GM23248 (cell line): ENCODE measurements around the gene GLDC. TPM values are rescaled to one million over a fixed set of nuclear protein-coding genes. Genes with fewer than 3 reads are reported as not detected.
A peak's percentile ranks its signal among the peaks of the same experiment; 100 is the strongest.

ENCODE experiments used
- DNase-seq: peaks from one replicate; pipeline ENCODE4 v3.0.0-alpha.2; 2015
- H2AFZ ChIP-seq: fragments of 200-600 bp; sonication (generic); 2 replicates; pipeline ENCODE4 v1.6.1; 2016; ENCODE audit warnings: antibody characterized with exemption
- H3F3A ChIP-seq: fragments of 200-600 bp; sonication (generic); 2 replicates; pipeline ENCODE4 v1.6.1; 2016; ENCODE audit warnings: mild to moderate bottlenecking, antibody characterized with exemption, mixed run types; ENCODE audit not compliant: insufficient read depth
- H3K27ac ChIP-seq: fragments of 200-600 bp; sonication (generic); 2 replicates; pipeline ENCODE4 v1.5.1; 2016; ENCODE audit warnings: mild to moderate bottlenecking
- H3K27me3 ChIP-seq: fragments of 200-600 bp; sonication (generic); replicated peaks from 2 replicates; pipeline ENCODE4 v1.6.1; 2016; ENCODE audit warnings: mild to moderate bottlenecking; ENCODE audit not compliant: insufficient read depth
- H3K36me3 ChIP-seq: fragments of 200-600 bp; sonication (generic); 2 replicates; pipeline ENCODE4 v1.6.1; 2016; ENCODE audit warnings: low read depth, mild to moderate bottlenecking
- H3K4me1 ChIP-seq: fragments of 200-600 bp; sonication (generic); 2 replicates; pipeline ENCODE4 v1.6.1; 2016; ENCODE audit warnings: mild to moderate bottlenecking; ENCODE audit not compliant: insufficient read depth
- H3K4me2 ChIP-seq: fragments of 200-600 bp; sonication (generic); one replicate; pipeline ENCODE4 v1.6.1; 2016; ENCODE audit warnings: mild to moderate bottlenecking; ENCODE audit not compliant: unreplicated experiment
- H3K4me3 ChIP-seq: fragments of 200-600 bp; sonication (generic); 2 replicates; pipeline ENCODE4 v1.5.1; 2016; ENCODE audit warnings: mild to moderate bottlenecking
- H3K79me2 ChIP-seq: fragments of 200-600 bp; sonication (generic); 2 replicates; pipeline ENCODE4 v1.6.1; 2016; ENCODE audit warnings: mild to moderate bottlenecking; ENCODE audit not compliant: insufficient read depth
- H3K9ac ChIP-seq: fragments of 200-600 bp; sonication (generic); 2 replicates; pipeline ENCODE4 v1.6.1; 2016; ENCODE audit warnings: mild to moderate bottlenecking
- H3K9me2 ChIP-seq: fragments of 200-600 bp; sonication (generic); 2 replicates; pipeline ENCODE4 v1.6.1; 2016; ENCODE audit warnings: mixed run types, mild to moderate bottlenecking, moderate library complexity; ENCODE audit not compliant: insufficient read depth
- H3K9me3 ChIP-seq: fragments of 200-600 bp; sonication (generic); one replicate; pipeline ENCODE4 v1.6.1; 2017; ENCODE audit warnings: low read depth
- H4K20me1 ChIP-seq: fragments of 200-600 bp; sonication (generic); 2 replicates; pipeline ENCODE4 v1.6.0; 2016; ENCODE audit not compliant: insufficient read depth
- EZH2 ChIP-seq: fragments of 200-600 bp; sonication (generic); IDR thresholded peaks from 2 replicates; pipeline ENCODE4 v1.6.1; 2018; ENCODE audit warnings: antibody characterized with exemption, mild to moderate bottlenecking; ENCODE audit not compliant: insufficient read depth, poor library complexity, severe bottlenecking
- EZH2phosphoT487 ChIP-seq: fragments of 200-600 bp; sonication (generic); IDR thresholded peaks from 2 replicates; pipeline ENCODE4 v1.6.1; 2018; ENCODE audit warnings: antibody characterized with exemption, moderate library complexity, mild to moderate bottlenecking, low read depth; ENCODE audit not compliant: insufficient read depth
- WGBS, 2 experiments: methylation state at CpG; one replicate each; pipeline ENCODE4 v1.1.6; 2015 to 2017; ENCODE audit warnings: low lambda C conversion rate in 2 of 2, low coverage in 1 of 2; ENCODE audit errors: missing lambda C conversion rate in 2 of 2; 5-methylcytosine and 5-hydroxymethylcytosine counted together
- in situ Hi-C: fragments of 300-500 bp; cut with MboI; formaldehyde crosslinking; loops from 2 replicates; pipeline ENCODE4 v1.15.0; 2020
- polyA plus RNA-seq: library from polyadenylated mRNA; unstranded; fragments of >200 nt; fragmentation: Nextera tagmentation; extraction: Ambion mirVana; gene quantifications from 2 replicates; pipeline ENCODE4 v1.2.1, GENCODE V29; 2016
- total RNA-seq: library from RNA; depleted of rRNA; stranded (reverse); fragments of >200 nt; shearing (Covaris generic); gene quantifications from 2 replicates; pipeline ENCODE4 v1.2.3, GENCODE V29; 2014

GLDC gene
- total and polyA plus RNA-seq, 2 experiments from 2014 or later = 0.11 to 0.48 TPM

- Histone ChIP-seq H2AFZ (no peak overlapping the region), H3F3A (no peaks in the 10 kb centered on the region), H3K27me3 (no peaks in the 10 kb centered on the region), H3K27ac (no peak overlapping the region), H3K36me3 (no peaks in the 10 kb centered on the region), H3K4me2 (no peak overlapping the region), H3K9me2 (no peaks in the 10 kb centered on the region), H3K4me3 (no peak overlapping the region), H3K79me2 (no peaks in the 10 kb centered on the region), H3K9me3 (no peaks in the 10 kb centered on the region), H4K20me1 (no peaks in the 10 kb centered on the region), H3K4me1 (no peaks in the 10 kb centered on the region), H3K9ac (no peak overlapping the region)
- in situ Hi-C loops = no loop called here
- TF ChIP-seq EZH2 (no peak), EZH2phosphoT487 (no peak)
- 72 to 82% methylated on average over 4 of the region's 4 CpGs for WGBS, 2 experiments
- DNase-seq = no peak
Measured at GRCh38 chr9:6675268-6675667, 29.7 kb upstream of the GLDC start.

GRCh38 chr9:6673326-6674025 is 27.9 kb upstream of the GLDC start:
- H3K4me2 ChIP-seq = no peak overlapping the region
- H3K27ac ChIP-seq = no peak overlapping the region
- no peaks in the 10 kb centered on the region for H3F3A ChIP-seq
- no peak overlapping the region for H3K4me3 ChIP-seq
- no peaks in the 10 kb centered on the region for H3K27me3 ChIP-seq
- in situ Hi-C loops = no loop called here
- H3K36me3 ChIP-seq = no peaks in the 10 kb centered on the region
- no peak overlapping the region for H2AFZ ChIP-seq
- DNase-seq = no peak
- TF ChIP-seq EZH2 = no peak
- TF ChIP-seq EZH2phosphoT487 = no peak
- H3K9me3 ChIP-seq = no peaks in the 10 kb centered on the region
- WGBS, 2 experiments = 41 to 56% methylated on average over 1 of the region's 1 CpG
- no peaks in the 10 kb centered on the region for H3K79me2 ChIP-seq
- H3K4me1 ChIP-seq = no peaks in the 10 kb centered on the region
- H3K9me2 ChIP-seq = no peaks in the 10 kb centered on the region
- H3K9ac ChIP-seq = no peak overlapping the region
- H4K20me1 ChIP-seq = no peaks in the 10 kb centered on the region

GRCh38 chr9:6672118-6672517 is 26.6 kb upstream of the GLDC start:
- no peak overlapping the region for H3K9ac ChIP-seq
- no peaks in the 10 kb centered on the region for H3K36me3 ChIP-seq
- in situ Hi-C loops = no loop called here
- no peaks in the 10 kb centered on the region for H4K20me1 ChIP-seq
- no peak overlapping the region for H3K4me3 ChIP-seq
- peak overlapping the region; percentile 50 for H2AFZ ChIP-seq
- no peaks in the 10 kb centered on the region for H3K4me1 ChIP-seq
- no peaks in the 10 kb centered on the region for H3K27me3 ChIP-seq
- no peaks in the 10 kb centered on the region for H3K9me2 ChIP-seq
- no peak overlapping the region for H3K4me2 ChIP-seq
- no peaks in the 10 kb centered on the region for H3K9me3 ChIP-seq
- TF ChIP-seq EZH2phosphoT487 (no peak), EZH2 (no peak)
- no peak for DNase-seq
- no peaks in the 10 kb centered on the region for H3F3A ChIP-seq
- 42 to 44% methylated on average over 3 of the region's 3 CpGs for WGBS, 2 experiments
- H3K79me2 ChIP-seq = no peaks in the 10 kb centered on the region
- no peak overlapping the region for H3K27ac ChIP-seq

GRCh38 chr9:6671416-6671815 is 25.9 kb upstream of the GLDC start:
- H3K4me2 ChIP-seq = no peak overlapping the region

GRCh38 chr9:6669881-6670280 is 24.4 kb upstream of the GLDC start:
- H3K9ac ChIP-seq = no peak overlapping the region
- H3K9me3 ChIP-seq = no peaks in the 10 kb centered on the region
- no peaks in the 10 kb centered on the region for H3K36me3 ChIP-seq
- no peak for DNase-seq
- no peaks in the 10 kb centered on the region for H3K27me3 ChIP-seq
- no peaks in the 10 kb centered on the region for H4K20me1 ChIP-seq
- H3K27ac ChIP-seq = no peak overlapping the region
- no peaks in the 10 kb centered on the region for H3K79me2 ChIP-seq
- no peak for TF ChIP-seq EZH2
- TF ChIP-seq EZH2phosphoT487 = no peak
- WGBS, 2 experiments = 89 to 90% methylated on average over 14 of the region's 14 CpGs
- H3K4me2 ChIP-seq = no peak overlapping the region
- H3K4me3 ChIP-seq = no peak overlapping the region
- no peaks in the 10 kb centered on the region for H3F3A ChIP-seq
- H3K9me2 ChIP-seq = no peaks in the 10 kb centered on the region
- no peak overlapping the region for H2AFZ ChIP-seq
- H3K4me1 ChIP-seq = no peaks in the 10 kb centered on the region
- in situ Hi-C loops = no loop called here

More at GRCh38 chr9:6671416-6671815, 25.9 kb upstream of the GLDC start:
- no peak overlapping the region for H3K27ac ChIP-seq
- 85 to 89% methylated on average over 4 of the region's 4 CpGs for WGBS, 2 experiments
- TF ChIP-seq EZH2 (no peak), EZH2phosphoT487 (no peak)
- no peaks in the 10 kb centered on the region for H3K36me3 ChIP-seq
- H3K27me3 ChIP-seq = no peaks in the 10 kb centered on the region
- H4K20me1 ChIP-seq = no peaks in the 10 kb centered on the region
- no peaks in the 10 kb centered on the region for H3F3A ChIP-seq
- DNase-seq = no peak
- in situ Hi-C loops = no loop called here
- H3K4me1 ChIP-seq = no peaks in the 10 kb centered on the region
- no peak overlapping the region for H3K4me3 ChIP-seq
- no peak overlapping the region for H3K9ac ChIP-seq
- no peak overlapping the region; the same call in 1 of the 2 replicates for H2AFZ ChIP-seq
- no peaks in the 10 kb centered on the region for H3K79me2 ChIP-seq
- no peaks in the 10 kb centered on the region for H3K9me2 ChIP-seq
- no peaks in the 10 kb centered on the region for H3K9me3 ChIP-seq
